ENCODE data around the gene LRGUK. TPM values are rescaled to one million over a fixed set of nuclear protein-coding genes. Genes with fewer than 3 reads are reported as not detected.

LRGUK gene
- total RNA-seq, 1 experiment from 2014 or later = 1.0 TPM

DNA sequence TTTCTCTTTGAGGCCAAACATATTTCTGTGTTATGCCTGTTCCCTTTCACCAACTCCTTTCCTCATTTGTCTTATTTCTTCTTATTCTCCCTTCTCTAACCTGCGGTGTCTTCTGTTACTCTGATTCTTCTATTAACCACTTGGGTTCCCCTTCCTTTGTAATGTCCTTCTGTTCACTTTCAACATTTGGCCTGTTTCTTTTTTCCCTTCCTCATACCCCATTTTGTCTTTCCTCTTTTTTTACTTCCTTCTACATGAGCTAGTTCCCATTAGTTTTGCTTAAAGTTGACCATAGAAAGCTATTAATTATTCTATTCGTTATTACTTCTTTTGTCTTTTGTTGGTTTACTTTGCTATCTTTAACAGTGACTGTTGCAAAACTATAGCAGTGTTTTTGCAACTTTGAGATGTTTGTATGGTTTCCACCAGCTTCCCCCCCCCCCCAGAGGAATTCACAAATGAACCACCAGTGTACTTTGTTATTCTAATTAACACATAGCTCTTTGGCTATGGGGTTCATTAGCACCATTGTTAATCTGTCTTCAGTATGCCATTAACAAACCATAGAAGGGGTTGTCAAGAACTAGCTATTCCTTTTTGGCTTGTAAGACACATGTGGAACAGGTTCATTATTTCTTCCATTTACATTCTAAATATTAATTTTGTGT lies 2.9 kb downstream of the LRGUK start:
- Histone ChIP-seq H2AFZ (ENCODE audit: low read length) (no peak overlapping the region), H3K4me3 (ENCODE audit: low read length) (no peak overlapping the region), H3K9me2 (replicated peaks; ENCODE audit: low read length) (no peaks in the 10 kb centered on the region), H3K36me3 (ENCODE audit: low read depth, low read length) (no peaks in the 10 kb centered on the region), H3K9ac (ENCODE audit: low read length) (no peak overlapping the region), H3K9me3 (ENCODE audit: low read length) (no peaks in the 10 kb centered on the region), H3K79me2 (ENCODE audit: low read length) (no peaks in the 10 kb centered on the region), H3K27ac (ENCODE audit: low read length) (no peak overlapping the region), H3K4me1 (ENCODE audit: insufficient read depth, low read length) (no peaks in the 10 kb centered on the region), H3K27me3 (ENCODE audit: low read length) (peaks cover 4% of the 10 kb centered on the region; the same call in 1 of the 2 replicates), H4K20me1 (ENCODE audit: low read length) (no peaks in the 10 kb centered on the region), H3F3A (ENCODE audit: low read length, unreplicated experiment) (no peaks in the 10 kb centered on the region), H3K4me2 (ENCODE audit: low read length) (no peak overlapping the region)
- ChIA-PET CTCF (no interaction called here), POLR2A (ENCODE audit: unreplicated experiment) (no interaction called here)
- TF ChIP-seq EZH2 (IDR thresholded peaks at IDR 0.05; ENCODE audit: low read length, unreplicated experiment) (no peak), EZH2phosphoT487 (IDR thresholded peaks at IDR 0.05; ENCODE audit: borderline replicate concordance, low read length) (no peak)
- TF ChIP-seq, protein P1, sequence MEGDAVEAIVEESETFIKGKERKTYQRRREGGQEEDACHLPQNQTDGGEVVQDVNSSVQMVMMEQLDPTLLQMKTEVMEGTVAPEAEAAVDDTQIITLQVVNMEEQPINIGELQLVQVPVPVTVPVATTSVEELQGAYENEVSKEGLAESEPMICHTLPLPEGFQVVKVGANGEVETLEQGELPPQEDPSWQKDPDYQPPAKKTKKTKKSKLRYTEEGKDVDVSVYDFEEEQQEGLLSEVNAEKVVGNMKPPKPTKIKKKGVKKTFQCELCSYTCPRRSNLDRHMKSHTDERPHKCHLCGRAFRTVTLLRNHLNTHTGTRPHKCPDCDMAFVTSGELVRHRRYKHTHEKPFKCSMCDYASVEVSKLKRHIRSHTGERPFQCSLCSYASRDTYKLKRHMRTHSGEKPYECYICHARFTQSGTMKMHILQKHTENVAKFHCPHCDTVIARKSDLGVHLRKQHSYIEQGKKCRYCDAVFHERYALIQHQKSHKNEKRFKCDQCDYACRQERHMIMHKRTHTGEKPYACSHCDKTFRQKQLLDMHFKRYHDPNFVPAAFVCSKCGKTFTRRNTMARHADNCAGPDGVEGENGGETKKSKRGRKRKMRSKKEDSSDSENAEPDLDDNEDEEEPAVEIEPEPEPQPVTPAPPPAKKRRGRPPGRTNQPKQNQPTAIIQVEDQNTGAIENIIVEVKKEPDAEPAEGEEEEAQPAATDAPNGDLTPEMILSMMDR (conservative IDR thresholded peaks at IDR 0.05; ENCODE audit: low read depth, low read length) = no peak
- intact Hi-C loops (cut with micrococcal nuclease) = no loop called here
- ATAC-seq (no peak), DNase-seq (no peak)
- BruUV-seq (replicated peaks) = no TSS peak

DNA sequence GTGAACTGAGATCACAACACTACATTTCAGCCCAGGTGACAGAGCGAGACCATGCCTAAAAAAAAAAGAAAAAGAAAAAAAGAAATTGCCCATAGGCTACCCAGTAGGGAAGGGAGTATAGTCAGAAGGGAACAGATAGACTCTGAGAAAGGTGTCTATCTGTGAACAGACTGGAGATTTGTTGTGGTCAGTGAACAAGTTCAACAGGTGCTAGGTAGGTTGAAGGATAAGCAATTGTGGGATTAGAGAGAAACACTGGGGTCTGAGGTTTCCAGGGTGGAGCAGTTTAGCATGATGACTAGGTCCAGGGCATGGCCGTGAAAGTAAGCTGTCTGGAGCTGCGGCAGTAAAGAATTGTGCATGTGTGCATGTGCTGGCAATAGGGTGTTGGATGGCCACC lies 6.9 kb downstream of the LRGUK start:
- no peaks in the 10 kb centered on the region for H4K20me1 ChIP-seq (ENCODE audit: low read length)
- H3K27me3 ChIP-seq (ENCODE audit: low read length) = peaks cover 4% of the 10 kb centered on the region; the same call in 1 of the 2 replicates
- H3K27ac ChIP-seq (ENCODE audit: low read length) = no peak overlapping the region
- H3K9me2 ChIP-seq (replicated peaks; ENCODE audit: low read length) = no peaks in the 10 kb centered on the region
- intact Hi-C loops (cut with micrococcal nuclease) = no loop called here
- H3K4me1 ChIP-seq (ENCODE audit: insufficient read depth, low read length) = no peaks in the 10 kb centered on the region
- H3F3A ChIP-seq (ENCODE audit: low read length, unreplicated experiment) = no peaks in the 10 kb centered on the region
- no peaks in the 10 kb centered on the region for H3K9me3 ChIP-seq (ENCODE audit: low read length)
- ChIA-PET CTCF (no interaction called here), POLR2A (ENCODE audit: unreplicated experiment) (no interaction called here)
- DNase-seq = no peak
- H3K4me3 ChIP-seq (ENCODE audit: low read length) = no peak overlapping the region
- H3K79me2 ChIP-seq (ENCODE audit: low read length) = no peaks in the 10 kb centered on the region
- ATAC-seq = no peak
- H3K4me2 ChIP-seq (ENCODE audit: low read length) = no peak overlapping the region
- H2AFZ ChIP-seq (ENCODE audit: low read length) = no peak overlapping the region
- no peaks in the 10 kb centered on the region for H3K36me3 ChIP-seq (ENCODE audit: low read depth, low read length)
- BruUV-seq (replicated peaks) = no TSS peak
- H3K9ac ChIP-seq (ENCODE audit: low read length) = no peak overlapping the region
- TF ChIP-seq, protein P1 (conservative IDR thresholded peaks at IDR 0.05; ENCODE audit: low read depth, low read length) = no peak
- no peak for TF ChIP-seq EZH2phosphoT487 (IDR thresholded peaks at IDR 0.05; ENCODE audit: borderline replicate concordance, low read length)
